ENCODE measurements around the gene CLINT1. TPM values are rescaled to one million over a fixed set of nuclear protein-coding genes. Genes with fewer than 3 reads are reported as not detected.
"Not testable (repeated sequence)": the region's sequence is repeated elsewhere in the genome, so short reads cannot be mapped to it uniquely, and the experiment has no call there.

The CLINT1 gene
- total RNA-seq, 2 experiments from 2014 or later: 68.4 to 77.4 TPM

DNA sequence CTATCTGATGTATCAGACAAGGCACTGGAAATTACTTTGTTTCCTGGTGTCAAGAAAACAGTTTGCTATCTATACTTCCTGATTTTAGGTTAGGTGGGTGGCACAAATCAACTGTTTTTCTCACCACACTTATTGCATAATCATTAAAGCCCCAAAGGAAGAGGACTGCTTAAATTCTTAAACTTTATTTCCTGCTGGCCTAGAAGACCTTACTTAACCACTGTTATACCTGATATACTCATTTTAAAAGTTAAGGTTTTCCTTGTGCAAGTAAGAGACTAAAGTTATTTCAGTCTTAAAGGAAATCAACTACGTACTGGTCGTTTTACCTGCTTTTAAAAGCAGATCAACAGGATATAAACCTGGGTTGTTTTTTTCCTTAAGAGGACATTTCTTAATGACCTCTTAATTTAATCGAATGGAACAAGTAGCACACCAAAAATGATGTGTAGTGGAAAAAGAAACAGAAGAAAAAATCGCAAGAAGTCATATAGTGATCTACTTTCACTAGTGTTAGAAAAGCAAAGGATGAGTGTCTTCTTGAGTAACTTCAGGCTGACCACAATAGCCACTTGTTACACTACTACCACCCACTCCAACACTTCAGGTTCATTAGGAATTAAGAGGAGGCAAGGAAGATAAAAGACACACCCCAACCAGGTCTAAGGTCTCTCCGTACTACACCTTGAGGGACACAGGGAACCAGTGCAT is 974 bp downstream of the CLINT1 start:
- ChIA-PET POLR2A (no interaction called here), CTCF (interaction anchor here (0.7 to 2.1 kb wide), 4 partner anchors 11 to 115 kb away, joined by 3 to 7 read pairs (median 4); no protein-coding TSS in a partner anchor)
- Mint-ChIP-seq H3K4me1 (peaks cover 70% of the 10 kb centered on the region), H3K27ac (peak overlapping the region; percentile 98), H3K9me3 (no peaks in the 10 kb centered on the region), H3K36me3 (ENCODE audit: low read depth) (peaks cover 10% of the 10 kb centered on the region), H3K27me3 (no peaks in the 10 kb centered on the region), H3K4me3 (peak overlapping the region; percentile 83)
- DNase-seq: peak; percentile 8

DNA sequence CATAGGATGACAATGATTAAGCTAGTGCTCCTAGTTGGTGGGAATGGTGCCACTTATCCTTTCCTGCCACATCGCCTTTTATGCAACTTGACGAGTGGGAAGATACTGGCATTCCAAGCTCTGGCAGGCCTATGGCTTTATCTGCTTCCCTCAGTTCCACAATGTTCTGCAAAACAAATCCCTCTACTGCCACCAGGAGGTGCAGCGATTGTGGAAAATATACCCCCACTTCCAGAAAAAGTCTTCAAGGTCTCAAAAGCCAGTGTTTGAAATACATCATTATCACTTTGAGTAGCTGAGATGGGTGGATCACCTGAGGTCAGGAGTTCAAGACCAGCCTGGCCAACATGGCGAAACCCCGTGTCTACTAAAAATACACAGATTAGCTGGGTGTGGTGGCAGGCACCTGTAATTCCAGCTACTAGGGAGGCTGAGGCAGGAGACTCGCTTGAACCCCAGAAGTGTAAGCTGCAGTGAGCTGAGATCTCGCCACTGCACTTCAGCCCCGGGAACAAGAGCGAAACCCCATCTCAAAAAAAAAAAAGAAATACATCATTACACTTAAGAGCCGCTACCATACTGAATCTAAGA is 3.4 kb downstream of the CLINT1 start:
- DNase-seq: peak; percentile 19
- Mint-ChIP-seq H3K4me1 (peaks cover 60% of the 10 kb centered on the region), H3K27ac (no peak overlapping the region), H3K36me3 (ENCODE audit: low read depth) (peaks cover 8% of the 10 kb centered on the region), H3K4me3 (no peak overlapping the region), H3K27me3 (no peaks in the 10 kb centered on the region), H3K9me3 (no peaks in the 10 kb centered on the region)
- POLR2A ChIA-PET: no interaction called here
- CTCF ChIA-PET: interaction anchor here (0.6 to 2.1 kb wide), 4 partner anchors 9 to 83 kb away, joined by 3 to 5 read pairs (median 4); no protein-coding TSS in a partner anchor

DNA sequence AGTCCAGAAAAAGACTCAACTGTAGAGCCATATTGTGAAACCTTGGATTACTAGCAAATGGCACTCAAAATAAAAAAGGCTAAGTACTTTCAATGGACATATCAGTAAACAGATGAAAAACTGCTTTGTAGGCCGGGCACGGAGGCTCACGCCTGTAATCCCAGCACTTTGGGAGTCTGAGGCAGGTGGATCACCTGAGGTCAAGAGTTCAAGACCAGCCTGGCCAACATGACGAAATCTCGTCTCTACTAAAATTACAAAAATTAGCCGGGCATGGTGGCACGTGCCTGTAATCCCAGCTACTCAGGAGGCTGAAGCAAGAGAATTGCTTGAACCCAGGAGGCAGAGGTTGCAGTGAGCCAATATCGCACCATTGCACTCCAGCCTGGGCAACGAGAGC is 5.6 kb downstream of the CLINT1 start:
- H3K27me3 Mint-ChIP-seq, DNase-seq, H3K4me3 Mint-ChIP-seq, CTCF ChIA-PET, H3K9me3 Mint-ChIP-seq, H3K27ac Mint-ChIP-seq, POLR2A ChIA-PET: not testable (repeated sequence)
- Mint-ChIP-seq H3K36me3 (ENCODE audit: low read depth) (peaks cover 10% of the 10 kb centered on the region), H3K4me1 (peaks cover 49% of the 10 kb centered on the region)

DNA sequence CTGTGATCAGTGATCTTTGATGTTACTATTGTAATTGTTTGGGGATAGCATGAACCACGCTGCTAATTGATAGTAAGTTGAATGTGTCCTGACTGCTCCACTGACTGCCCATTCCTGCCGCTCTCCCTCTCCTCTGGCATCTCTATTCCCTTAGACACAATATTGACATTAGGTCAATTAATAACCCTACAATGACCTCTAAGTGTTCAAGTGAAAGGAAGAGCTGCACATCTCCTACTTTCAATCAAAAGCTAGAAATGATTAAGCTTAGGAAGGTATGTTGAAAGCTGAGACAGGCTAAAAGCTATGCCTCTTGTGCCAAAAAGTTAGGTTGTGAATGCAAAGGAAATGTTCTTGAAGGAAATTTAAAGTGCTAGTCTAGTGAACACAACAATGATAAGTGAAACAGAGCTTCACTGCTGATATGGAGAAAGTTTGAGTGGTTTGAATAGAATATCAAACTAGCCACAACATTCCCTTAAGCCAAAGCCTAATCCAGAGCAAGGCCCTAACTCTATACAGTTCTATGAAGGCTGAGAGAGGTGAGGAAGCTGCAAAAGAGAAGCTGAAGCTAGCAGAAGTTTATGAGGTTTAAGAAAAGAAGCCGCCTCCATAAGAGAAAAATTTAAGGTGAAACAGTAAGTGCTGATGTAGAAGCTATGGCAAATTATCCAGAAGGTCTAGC is 12.9 kb downstream of the CLINT1 start:
- Mint-ChIP-seq H3K4me1 (peaks cover 8% of the 10 kb centered on the region), H3K27ac (no peak overlapping the region)

DNA sequence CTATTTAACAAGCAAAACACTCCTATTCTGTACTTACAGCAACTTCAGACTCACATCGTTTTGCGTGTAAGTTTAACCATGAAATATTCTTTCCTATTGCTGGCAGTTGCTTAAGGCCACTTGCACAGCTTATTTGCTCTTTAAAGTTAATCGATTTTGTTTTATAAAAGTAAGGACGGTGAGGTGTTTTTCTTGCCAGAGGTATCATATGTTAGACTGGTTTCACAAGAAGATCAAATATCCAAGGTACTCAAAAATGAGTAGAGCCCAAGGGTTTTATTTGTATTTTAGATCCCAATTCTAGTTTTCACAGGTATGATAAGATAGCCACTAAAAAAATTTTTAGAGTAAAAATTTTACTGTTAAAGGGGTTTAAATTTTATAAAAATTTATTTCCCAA is 16.2 kb downstream of the CLINT1 start:
- H3K9me3 Mint-ChIP-seq: no peaks in the 10 kb centered on the region
- H3K4me3 Mint-ChIP-seq: no peak overlapping the region
- POLR2A ChIA-PET: no interaction called here
- DNase-seq: no peak
- CTCF ChIA-PET: interaction anchor here (0.7 kb wide), 1 partner anchor 12 kb away, joined by 3 read pairs; no protein-coding TSS in a partner anchor
- H3K36me3 Mint-ChIP-seq (ENCODE audit: low read depth): peaks cover 10% of the 10 kb centered on the region
- H3K4me1 Mint-ChIP-seq: peaks cover 6% of the 10 kb centered on the region
- no peak overlapping the region for H3K27ac Mint-ChIP-seq
- no peaks in the 10 kb centered on the region for H3K27me3 Mint-ChIP-seq

More for the DNA sequence above, 12.9 kb downstream of the CLINT1 start:
- no peaks in the 10 kb centered on the region for H3K27me3 Mint-ChIP-seq
- H3K36me3 Mint-ChIP-seq (ENCODE audit: low read depth): peaks cover 12% of the 10 kb centered on the region
- no peaks in the 10 kb centered on the region for H3K9me3 Mint-ChIP-seq
- POLR2A ChIA-PET: no interaction called here
- H3K4me3 Mint-ChIP-seq: no peak overlapping the region
- no peak for DNase-seq
- CTCF ChIA-PET: interaction anchor here (1.2 to 2.5 kb wide), 5 partner anchors 8 to 28 kb away, joined by 4 to 7 read pairs (median 5); partner anchors contain the start of gene CLINT1

DNA sequence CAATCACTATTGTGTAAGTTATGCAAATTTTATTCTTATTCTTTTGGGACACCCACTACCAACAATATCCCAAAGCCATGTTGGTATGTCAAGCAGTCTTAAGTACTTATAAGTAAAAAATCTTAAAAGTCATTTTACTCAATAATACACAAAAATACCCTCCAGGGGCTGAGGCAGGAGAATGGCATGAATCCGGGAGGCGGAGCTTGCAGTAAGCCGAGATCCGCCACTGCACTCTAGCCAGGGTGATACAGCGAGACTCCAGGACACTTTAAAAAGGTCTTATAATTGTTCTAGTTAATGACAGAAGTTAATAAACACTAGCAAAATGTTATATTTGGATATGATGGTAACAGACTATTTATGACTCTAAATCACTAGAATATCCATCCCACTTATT is 16.8 kb downstream of the CLINT1 start:
- Mint-ChIP-seq H3K4me3 (no peak overlapping the region), H3K4me1 (peaks cover 6% of the 10 kb centered on the region), H3K9me3 (no peaks in the 10 kb centered on the region), H3K36me3 (ENCODE audit: low read depth) (peaks cover 6% of the 10 kb centered on the region), H3K27ac (no peak overlapping the region), H3K27me3 (no peaks in the 10 kb centered on the region)
- DNase-seq: no peak
- ChIA-PET POLR2A (no interaction called here), CTCF (interaction anchor here (0.7 kb wide), 1 partner anchor 13 kb away, joined by 3 read pairs; no protein-coding TSS in a partner anchor)

DNA sequence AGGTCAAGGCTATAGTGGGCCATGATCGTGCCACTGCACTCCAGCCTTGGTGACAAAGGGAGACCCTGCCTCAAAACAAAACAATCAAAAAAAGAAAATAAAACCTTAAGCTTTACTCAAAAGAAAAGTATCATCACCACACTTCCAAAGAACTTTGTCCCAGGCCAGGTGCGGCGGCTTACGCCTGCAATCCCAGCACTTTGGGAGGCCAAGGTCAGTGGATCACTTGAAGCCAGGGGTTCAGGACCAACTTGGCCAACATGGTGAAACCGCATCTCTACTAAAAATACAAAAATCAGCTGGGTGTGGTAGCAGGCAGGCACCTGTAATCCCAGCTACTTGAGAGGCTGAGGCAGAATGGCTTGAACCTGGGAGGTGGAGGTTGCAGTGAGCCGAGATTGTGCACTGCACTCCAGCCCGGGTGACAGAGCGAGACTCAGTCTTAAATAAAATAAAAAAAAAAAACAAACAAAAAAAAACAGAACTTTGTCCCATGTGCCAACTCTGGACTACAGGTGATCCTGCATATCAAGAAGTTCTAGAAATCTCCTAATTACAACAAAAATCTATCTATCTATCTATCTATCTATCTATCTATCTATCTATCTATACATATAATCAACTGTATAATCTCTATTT is 19.7 kb downstream of the CLINT1 start:
- ChIA-PET CTCF (interaction anchor here (1.4 kb wide), 1 partner anchor 12 kb away, joined by 3 read pairs; no protein-coding TSS in a partner anchor), POLR2A (no interaction called here)
- Mint-ChIP-seq H3K4me3 (no peak overlapping the region), H3K27ac (no peak overlapping the region), H3K27me3 (no peaks in the 10 kb centered on the region), H3K4me1 (peaks cover 1% of the 10 kb centered on the region), H3K9me3 (no peaks in the 10 kb centered on the region), H3K36me3 (ENCODE audit: low read depth) (peaks cover 7% of the 10 kb centered on the region)
- DNase-seq: no peak

DNA sequence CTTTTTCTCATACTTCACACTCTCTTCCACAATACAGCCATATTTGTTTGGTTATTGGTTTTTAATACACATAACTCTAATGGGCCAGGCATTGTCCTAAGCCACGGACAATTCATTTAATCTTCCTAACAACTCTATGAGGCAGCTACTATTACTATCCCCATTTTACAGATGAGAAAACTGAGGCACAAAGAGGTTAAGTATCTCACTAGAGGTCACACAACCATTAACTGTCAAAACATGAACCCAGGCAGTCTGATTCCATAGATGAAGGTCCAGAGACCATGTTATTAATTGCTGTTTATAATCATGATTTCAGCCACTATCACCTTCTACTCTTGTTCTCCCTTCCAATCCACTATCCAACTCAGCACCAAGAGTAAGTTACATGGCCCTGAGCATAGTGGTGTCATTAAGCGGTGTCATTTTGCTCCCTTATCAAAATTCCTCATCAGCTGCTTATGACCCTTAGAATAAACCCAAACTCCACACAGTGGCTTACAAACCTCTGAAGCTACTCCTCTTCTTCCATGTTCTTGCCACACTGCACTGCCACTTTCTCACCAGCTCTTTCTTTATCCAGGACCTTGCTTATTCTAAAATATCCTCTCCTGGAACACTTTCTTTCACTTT is 22.7 kb downstream of the CLINT1 start:
- Mint-ChIP-seq H3K27me3 (no peaks in the 10 kb centered on the region), H3K9me3 (no peaks in the 10 kb centered on the region), H3K4me1 (peaks cover 5% of the 10 kb centered on the region), H3K27ac (no peak overlapping the region), H3K36me3 (ENCODE audit: low read depth) (peaks cover 7% of the 10 kb centered on the region), H3K4me3 (no peak overlapping the region)
- POLR2A ChIA-PET: no interaction called here
- CTCF ChIA-PET: no interaction called here
- DNase-seq: no peak

DNA sequence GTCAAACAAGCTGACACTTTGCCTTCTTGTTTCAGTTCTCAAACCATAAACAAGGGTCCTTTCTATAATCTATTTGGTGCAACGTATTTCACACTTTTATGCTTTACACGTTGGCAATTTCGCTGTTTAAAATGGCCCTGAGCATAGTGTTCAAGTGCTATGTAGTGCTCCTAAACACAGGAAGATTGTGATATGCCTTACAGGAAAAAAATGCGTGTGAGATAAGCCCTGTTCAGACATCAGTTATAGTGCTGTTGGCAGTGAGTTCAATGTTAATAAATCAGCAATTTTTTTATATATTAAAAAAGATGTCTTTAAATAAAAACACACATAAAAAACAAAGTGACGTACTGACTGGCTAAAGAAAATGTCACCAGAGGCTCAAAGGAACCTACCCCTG is 23.9 kb downstream of the CLINT1 start:
- CTCF ChIA-PET: no interaction called here
- H3K9me3 Mint-ChIP-seq: no peaks in the 10 kb centered on the region

DNA sequence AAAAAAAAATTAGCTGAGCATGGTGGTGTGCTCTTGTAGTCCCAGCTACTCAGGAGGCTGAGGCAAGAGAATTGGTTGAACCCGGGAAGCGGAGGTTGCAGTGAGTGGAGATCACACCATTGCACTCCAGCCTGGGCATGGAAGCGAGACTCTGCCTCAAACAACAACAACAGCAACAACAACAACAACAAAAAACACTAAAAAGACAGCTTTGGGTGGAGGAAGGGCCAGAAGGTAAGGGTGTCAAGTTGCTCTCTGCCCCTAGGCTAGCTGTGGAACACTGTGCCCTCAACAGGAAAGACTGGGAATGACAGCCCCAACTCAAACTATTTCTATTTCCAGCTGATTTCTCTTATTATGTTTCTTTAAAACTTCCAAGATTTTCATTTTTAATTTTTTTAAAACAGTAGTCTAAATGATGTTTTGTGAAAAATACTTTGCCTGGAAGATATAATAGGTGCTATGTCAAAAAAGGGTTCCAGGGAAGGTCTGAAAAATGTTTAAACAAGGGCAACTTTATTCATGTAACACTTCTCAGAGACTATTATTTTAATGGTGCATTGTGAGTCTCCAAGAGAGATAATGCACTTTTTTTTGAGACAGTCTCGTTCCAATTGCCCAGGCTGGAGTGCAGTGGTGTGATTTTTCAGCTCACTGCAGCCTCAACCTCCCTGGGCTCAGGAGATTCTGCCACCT is 29.9 kb downstream of the CLINT1 start:
- no peak overlapping the region for H3K27ac Mint-ChIP-seq
- peaks cover 23% of the 10 kb centered on the region for H3K4me1 Mint-ChIP-seq
- no peaks in the 10 kb centered on the region for H3K27me3 Mint-ChIP-seq
- H3K4me3 Mint-ChIP-seq: no peak overlapping the region
- DNase-seq: no peak
- ChIA-PET POLR2A (no interaction called here), CTCF (interaction anchor here (0.8 to 1.7 kb wide), 5 partner anchors 9 to 37 kb away, joined by 3 to 6 read pairs (median 3); no protein-coding TSS in a partner anchor)
- peaks cover 6% of the 10 kb centered on the region for H3K36me3 Mint-ChIP-seq (ENCODE audit: low read depth)
- H3K9me3 Mint-ChIP-seq: no peaks in the 10 kb centered on the region

More for the DNA sequence above, 23.9 kb downstream of the CLINT1 start:
- no peak for DNase-seq
- Mint-ChIP-seq H3K27ac (no peak overlapping the region), H3K4me3 (no peak overlapping the region), H3K27me3 (no peaks in the 10 kb centered on the region), H3K4me1 (peaks cover 5% of the 10 kb centered on the region), H3K36me3 (ENCODE audit: low read depth) (peaks cover 5% of the 10 kb centered on the region)
- POLR2A ChIA-PET: interaction anchor here (0.7 kb wide), 1 partner anchor 19 kb away, joined by 3 read pairs; no protein-coding TSS in a partner anchor

DNA sequence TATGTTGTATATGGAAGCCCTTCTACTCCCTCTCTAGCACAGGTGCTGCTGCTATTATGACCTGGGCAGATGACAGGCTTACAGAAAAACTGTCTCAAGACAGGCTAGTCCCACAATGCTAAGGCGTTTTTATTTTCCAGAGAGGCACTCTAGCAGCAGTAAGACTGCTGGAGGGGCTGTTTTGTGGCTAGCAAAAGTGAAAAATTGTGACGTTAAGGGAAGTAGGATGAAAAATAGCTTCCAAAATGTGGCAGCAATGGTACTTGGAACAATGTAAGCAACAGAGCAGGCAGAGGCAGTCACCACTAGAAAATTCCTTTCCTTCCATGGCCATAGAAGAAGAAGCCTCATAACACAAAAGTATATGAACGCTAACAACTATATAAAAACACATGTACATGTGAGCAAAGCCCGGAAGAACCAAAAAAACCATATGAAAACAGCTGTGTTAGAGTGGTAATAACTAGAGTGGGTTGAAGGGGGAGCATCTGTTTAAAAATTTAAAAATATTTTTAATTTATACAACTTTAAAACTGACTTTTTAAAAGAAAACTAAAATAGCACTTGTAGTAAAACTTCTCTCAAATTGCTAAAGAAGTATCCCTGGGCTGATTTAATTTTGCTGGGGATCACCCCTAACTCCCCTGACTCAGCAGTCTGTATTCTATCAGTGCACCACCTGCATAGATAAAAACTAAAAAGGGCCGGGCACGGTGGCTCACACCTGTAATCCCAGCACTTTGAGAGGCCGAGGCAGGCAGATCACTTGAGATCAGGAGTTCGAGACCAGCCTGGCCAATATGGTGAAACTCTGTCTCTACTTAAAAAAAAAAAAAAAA is 30.6 kb downstream of the CLINT1 start:
- H3K4me3 Mint-ChIP-seq: no peak overlapping the region
- peaks cover 7% of the 10 kb centered on the region for H3K36me3 Mint-ChIP-seq (ENCODE audit: low read depth)
- H3K9me3 Mint-ChIP-seq: no peaks in the 10 kb centered on the region
- ChIA-PET CTCF (interaction anchor here (1.0 to 1.7 kb wide), 2 partner anchors 9 to 19 kb away, joined by 3 to 6 read pairs; no protein-coding TSS in a partner anchor), POLR2A (no interaction called here)
- no peaks in the 10 kb centered on the region for H3K27me3 Mint-ChIP-seq
- H3K4me1 Mint-ChIP-seq: peaks cover 23% of the 10 kb centered on the region
- no peak for DNase-seq
- no peak overlapping the region for H3K27ac Mint-ChIP-seq

Measured in activated CD4-positive, alpha-beta T cell treated with anti-CD3 and anti-CD28 coated beads, Interleukin-2, amount 10 ng/mL, durations not matched to agents 7 days and 5 days (primary cell).